ENCODE measurements around the gene NUDT12.

The NUDT12 gene

GRCh38 chr5:103526164-103526915 lies 36.2 kb downstream of the NUDT12 start:
- H3K9me3 ChIP-seq (ENCODE audit: low read length), result no peaks in the 10 kb centered on the region
- no peaks in the 10 kb centered on the region for H3K27me3 ChIP-seq (ENCODE audit: insufficient read depth, low read length)
- no peaks in the 10 kb centered on the region for H3K36me3 ChIP-seq (ENCODE audit: insufficient read depth, low read length)
- H3K4me1 ChIP-seq (ENCODE audit: insufficient read depth, low read length), result peaks cover 8% of the 10 kb centered on the region
- H3K4me3 ChIP-seq (ENCODE audit: low read length), result no peak overlapping the region
- peak overlapping the region; percentile 48 for H2AFZ ChIP-seq (ENCODE audit: low read depth, low read length)

- H3K27me3 ChIP-seq (ENCODE audit: insufficient read depth, low read length), result no peaks in the 10 kb centered on the region
- H3K36me3 ChIP-seq (ENCODE audit: insufficient read depth, low read length), result no peaks in the 10 kb centered on the region
Observed at GRCh38 chr5:103525361-103525760, 37.2 kb downstream of the NUDT12 start.

GRCh38 chr5:103523319-103523718 lies 39.3 kb downstream of the NUDT12 start:
- H3K27me3 ChIP-seq (ENCODE audit: insufficient read depth, low read length), result no peaks in the 10 kb centered on the region

More at GRCh38 chr5:103525361-103525760, 37.2 kb downstream of the NUDT12 start:
- Histone ChIP-seq H3K9me3 (ENCODE audit: low read length) (no peaks in the 10 kb centered on the region), H2AFZ (ENCODE audit: low read depth, low read length) (no peak overlapping the region), H3K4me3 (ENCODE audit: low read length) (no peak overlapping the region), H3K4me1 (ENCODE audit: insufficient read depth, low read length) (peaks cover 8% of the 10 kb centered on the region)

GRCh38 chr5:103522586-103522985 lies 40.0 kb downstream of the NUDT12 start:
- H3K9me3 ChIP-seq (ENCODE audit: low read length), result no peaks in the 10 kb centered on the region
- H3K4me1 ChIP-seq (ENCODE audit: insufficient read depth, low read length), result peaks cover 10% of the 10 kb centered on the region
- no peaks in the 10 kb centered on the region for H3K27me3 ChIP-seq (ENCODE audit: insufficient read depth, low read length)
- no peaks in the 10 kb centered on the region for H3K36me3 ChIP-seq (ENCODE audit: insufficient read depth, low read length)
- no peak overlapping the region for H3K4me3 ChIP-seq (ENCODE audit: low read length)
- H2AFZ ChIP-seq (ENCODE audit: low read depth, low read length), result no peak overlapping the region

More at GRCh38 chr5:103523319-103523718, 39.3 kb downstream of the NUDT12 start:
- H3K4me1 ChIP-seq (ENCODE audit: insufficient read depth, low read length), result peaks cover 10% of the 10 kb centered on the region
- no peaks in the 10 kb centered on the region for H3K36me3 ChIP-seq (ENCODE audit: insufficient read depth, low read length)
- H3K4me3 ChIP-seq (ENCODE audit: low read length), result no peak overlapping the region
- H2AFZ ChIP-seq (ENCODE audit: low read depth, low read length), result no peak overlapping the region
- H3K9me3 ChIP-seq (ENCODE audit: low read length), result no peaks in the 10 kb centered on the region

- H3K27me3 ChIP-seq (ENCODE audit: insufficient read depth, low read length), result no peaks in the 10 kb centered on the region
- peaks cover 5% of the 10 kb centered on the region for H3K4me1 ChIP-seq (ENCODE audit: insufficient read depth, low read length)
- no peaks in the 10 kb centered on the region for H3K9me3 ChIP-seq (ENCODE audit: low read length)
- H3K36me3 ChIP-seq (ENCODE audit: insufficient read depth, low read length), result no peaks in the 10 kb centered on the region
- no peak overlapping the region for H3K4me3 ChIP-seq (ENCODE audit: low read length)
- no peak overlapping the region for H2AFZ ChIP-seq (ENCODE audit: low read depth, low read length)
Observed at GRCh38 chr5:103519550-103519949, 43.0 kb downstream of the NUDT12 start.

GRCh38 chr5:103514371-103514770 lies 48.2 kb downstream of the NUDT12 start:
- Histone ChIP-seq H3K4me1 (ENCODE audit: insufficient read depth, low read length) (peaks cover 20% of the 10 kb centered on the region), H2AFZ (ENCODE audit: low read depth, low read length) (no peak overlapping the region), H3K9me3 (ENCODE audit: low read length) (no peaks in the 10 kb centered on the region), H3K4me3 (ENCODE audit: low read length) (no peak overlapping the region), H3K36me3 (ENCODE audit: insufficient read depth, low read length) (no peaks in the 10 kb centered on the region), H3K27me3 (ENCODE audit: insufficient read depth, low read length) (no peaks in the 10 kb centered on the region)

- no peaks in the 10 kb centered on the region for H3K9me3 ChIP-seq (ENCODE audit: low read length)
- H3K4me3 ChIP-seq (ENCODE audit: low read length), result no peak overlapping the region
- H3K4me1 ChIP-seq (ENCODE audit: insufficient read depth, low read length), result peaks cover 18% of the 10 kb centered on the region
- no peak overlapping the region for H2AFZ ChIP-seq (ENCODE audit: low read depth, low read length)
- H3K36me3 ChIP-seq (ENCODE audit: insufficient read depth, low read length), result no peaks in the 10 kb centered on the region
- no peaks in the 10 kb centered on the region for H3K27me3 ChIP-seq (ENCODE audit: insufficient read depth, low read length)
Observed at GRCh38 chr5:103513701-103514100, 48.9 kb downstream of the NUDT12 start.

GRCh38 chr5:103512500-103512899 lies 50.1 kb downstream of the NUDT12 start:
- Histone ChIP-seq H3K36me3 (ENCODE audit: insufficient read depth, low read length) (no peaks in the 10 kb centered on the region), H3K4me1 (ENCODE audit: insufficient read depth, low read length) (peaks cover 18% of the 10 kb centered on the region), H3K27me3 (ENCODE audit: insufficient read depth, low read length) (no peaks in the 10 kb centered on the region), H3K9me3 (ENCODE audit: low read length) (peaks cover 3% of the 10 kb centered on the region), H2AFZ (ENCODE audit: low read depth, low read length) (no peak overlapping the region), H3K4me3 (ENCODE audit: low read length) (no peak overlapping the region)

- Histone ChIP-seq H3K27me3 (ENCODE audit: insufficient read depth, low read length) (no peaks in the 10 kb centered on the region), H3K4me3 (ENCODE audit: low read length) (no peak overlapping the region), H2AFZ (ENCODE audit: low read depth, low read length) (no peak overlapping the region), H3K9me3 (ENCODE audit: low read length) (peaks cover 3% of the 10 kb centered on the region), H3K36me3 (ENCODE audit: insufficient read depth, low read length) (no peaks in the 10 kb centered on the region), H3K4me1 (ENCODE audit: insufficient read depth, low read length) (peaks cover 18% of the 10 kb centered on the region)
Observed at GRCh38 chr5:103511554-103511885, 51.1 kb downstream of the NUDT12 start.

- Histone ChIP-seq H2AFZ (ENCODE audit: low read depth, low read length) (no peak overlapping the region), H3K9me3 (ENCODE audit: low read length) (peaks cover 4% of the 10 kb centered on the region), H3K27me3 (ENCODE audit: insufficient read depth, low read length) (no peaks in the 10 kb centered on the region), H3K4me1 (ENCODE audit: insufficient read depth, low read length) (peaks cover 18% of the 10 kb centered on the region), H3K4me3 (ENCODE audit: low read length) (no peak overlapping the region), H3K36me3 (ENCODE audit: insufficient read depth, low read length) (no peaks in the 10 kb centered on the region)
Observed at GRCh38 chr5:103510851-103511553, 51.6 kb downstream of the NUDT12 start.

- Histone ChIP-seq H3K4me3 (ENCODE audit: low read length) (no peak overlapping the region), H3K27me3 (ENCODE audit: insufficient read depth, low read length) (no peaks in the 10 kb centered on the region), H3K4me1 (ENCODE audit: insufficient read depth, low read length) (peaks cover 33% of the 10 kb centered on the region)
Observed at GRCh38 chr5:103505581-103506305, 56.8 kb downstream of the NUDT12 start.

GRCh38 chr5:103503066-103503465 lies 59.5 kb downstream of the NUDT12 start:
- Histone ChIP-seq H3K4me1 (ENCODE audit: insufficient read depth, low read length) (peaks cover 45% of the 10 kb centered on the region), H3K9me3 (ENCODE audit: low read length) (peaks cover 9% of the 10 kb centered on the region), H2AFZ (ENCODE audit: low read depth, low read length) (no peak overlapping the region), H3K4me3 (ENCODE audit: low read length) (no peak overlapping the region), H3K27me3 (ENCODE audit: insufficient read depth, low read length) (no peaks in the 10 kb centered on the region), H3K36me3 (ENCODE audit: insufficient read depth, low read length) (no peaks in the 10 kb centered on the region)

More at GRCh38 chr5:103505581-103506305, 56.8 kb downstream of the NUDT12 start:
- Histone ChIP-seq H3K36me3 (ENCODE audit: insufficient read depth, low read length) (no peaks in the 10 kb centered on the region), H3K9me3 (ENCODE audit: low read length) (peaks cover 9% of the 10 kb centered on the region), H2AFZ (ENCODE audit: low read depth, low read length) (no peak overlapping the region)

- no peaks in the 10 kb centered on the region for H3K36me3 ChIP-seq (ENCODE audit: insufficient read depth, low read length)
- no peak overlapping the region for H2AFZ ChIP-seq (ENCODE audit: low read depth, low read length)
- H3K9me3 ChIP-seq (ENCODE audit: low read length), result peaks cover 7% of the 10 kb centered on the region
- no peak overlapping the region for H3K4me3 ChIP-seq (ENCODE audit: low read length)
- H3K27me3 ChIP-seq (ENCODE audit: insufficient read depth, low read length), result no peaks in the 10 kb centered on the region
- peaks cover 49% of the 10 kb centered on the region for H3K4me1 ChIP-seq (ENCODE audit: insufficient read depth, low read length)
Observed at GRCh38 chr5:103502662-103503061, 59.9 kb downstream of the NUDT12 start.

Measured in neuron (in vitro differentiated cells).